H9 (cell line): Measurements from ENCODE around the gene ADAT1. TPM values are rescaled to one million over a fixed set of nuclear protein-coding genes. Genes with fewer than 3 reads are reported as not detected.

Experiments used
- DNase-seq: peaks from one replicate; pipeline ENCODE4 v3.0.0-alpha.2; 2017
- H2AFZ ChIP-seq: one replicate; pipeline ENCODE4 v1.6.1; 2013; ENCODE audit warnings: mild to moderate bottlenecking, low read length, control low read depth, moderate library complexity
- H2AK5ac ChIP-seq: 2 replicates; pipeline ENCODE4 v1.6.1; 2013; ENCODE audit warnings: low read length, control low read depth, mixed read lengths; ENCODE audit not compliant: insufficient read length
- H2BK120ac ChIP-seq: one replicate; pipeline ENCODE4 v1.6.1; 2013; ENCODE audit warnings: low read depth, mild to moderate bottlenecking, low read length, control low read depth, inconsistent platforms; ENCODE audit not compliant: poor library complexity, severe bottlenecking
- H2BK12ac ChIP-seq: 2 replicates; pipeline ENCODE4 v1.6.1; 2013; ENCODE audit warnings: low read length, control low read depth, mixed read lengths, low read depth; ENCODE audit not compliant: insufficient read length
- H2BK15ac ChIP-seq: 2 replicates; pipeline ENCODE4 v1.6.1; 2013; ENCODE audit warnings: low read depth, low read length, control low read depth
- H2BK20ac ChIP-seq: one replicate; pipeline ENCODE4 v1.6.1; 2013; ENCODE audit warnings: low read depth, mild to moderate bottlenecking, low read length, control low read depth, inconsistent platforms; ENCODE audit not compliant: poor library complexity, severe bottlenecking
- H2BK5ac ChIP-seq: 2 replicates; pipeline ENCODE4 v1.6.1; 2013; ENCODE audit warnings: low read length, control low read depth, mixed read lengths; ENCODE audit not compliant: insufficient read length
- H3K14ac ChIP-seq: 2 replicates; pipeline ENCODE4 v1.6.1; 2013; ENCODE audit warnings: low read length, control low read depth; ENCODE audit not compliant: insufficient read depth
- H3K18ac ChIP-seq: 2 replicates; pipeline ENCODE4 v1.6.1; 2013; ENCODE audit warnings: low read depth, mild to moderate bottlenecking, mixed read lengths, low read length, control low read depth; ENCODE audit not compliant: insufficient read length
- H3K23ac ChIP-seq: 2 replicates; pipeline ENCODE4 v1.6.1; 2013; ENCODE audit warnings: low read length, control low read depth, mixed read lengths, low read depth; ENCODE audit not compliant: insufficient read length
- H3K23me2 ChIP-seq: 2 replicates; pipeline ENCODE4 v1.6.1; 2013; ENCODE audit warnings: low read depth, mild to moderate bottlenecking, mixed read lengths, low read length, control low read depth; ENCODE audit not compliant: insufficient read length, poor library complexity, severe bottlenecking
- H3K27ac ChIP-seq: 2 replicates; pipeline ENCODE4 v1.5.1; 2013; ENCODE audit warnings: low read length, control low read depth, mixed read lengths, low read depth; ENCODE audit not compliant: insufficient read length
- H3K27me3 ChIP-seq: 2 replicates; pipeline ENCODE4 v1.6.1; 2013; ENCODE audit warnings: low read length, control low read depth, inconsistent platforms; ENCODE audit not compliant: insufficient read depth
- H3K4ac ChIP-seq: 2 replicates; pipeline ENCODE4 v1.6.1; 2013; ENCODE audit warnings: low read depth, mild to moderate bottlenecking, control low read depth, inconsistent platforms, low read length, moderate library complexity
- H3K4me1 ChIP-seq: 2 replicates; pipeline ENCODE4 v1.6.1; 2013; ENCODE audit warnings: low read length, control low read depth, inconsistent platforms; ENCODE audit not compliant: insufficient read depth
- H3K4me2 ChIP-seq: 2 replicates; pipeline ENCODE4 v1.6.1; 2013; ENCODE audit warnings: low read length, control low read depth, mixed read lengths; ENCODE audit not compliant: insufficient read length, insufficient read depth
- H3K56ac ChIP-seq: 2 replicates; pipeline ENCODE4 v1.6.1; 2013; ENCODE audit warnings: low read depth, mild to moderate bottlenecking, mixed read lengths, low read length, control low read depth; ENCODE audit not compliant: insufficient read length
- H3K79me1 ChIP-seq: 2 replicates; pipeline ENCODE4 v1.6.1; 2013; ENCODE audit warnings: low read depth, mild to moderate bottlenecking, moderate library complexity, low read length, control low read depth, inconsistent platforms; ENCODE audit not compliant: insufficient read depth, poor library complexity, severe bottlenecking
- H3K79me2 ChIP-seq: 2 replicates; pipeline ENCODE4 v1.6.1; 2013; ENCODE audit warnings: low read length, control low read depth, inconsistent platforms; ENCODE audit not compliant: insufficient read depth
- H3K9ac ChIP-seq: 2 replicates; pipeline ENCODE4 v1.6.1; 2013; ENCODE audit warnings: low read length, control low read depth, mixed read lengths; ENCODE audit not compliant: insufficient read length; ENCODE audit errors: extremely low read depth
- H3K9me3 ChIP-seq: one replicate; pipeline ENCODE4 v1.6.1; 2013; ENCODE audit warnings: low read depth, low read length, inconsistent platforms; ENCODE audit not compliant: control insufficient read depth
- H3T11ph ChIP-seq: one replicate; pipeline ENCODE4 v1.6.1; 2013; ENCODE audit warnings: mild to moderate bottlenecking, low read length, control low read depth, inconsistent platforms
- H4K20me1 ChIP-seq: one replicate; pipeline ENCODE4 v1.6.1; 2013; ENCODE audit not compliant: control insufficient read depth, insufficient read length, insufficient read depth
- H4K5ac ChIP-seq: 2 replicates; pipeline ENCODE4 v1.6.1; 2013; ENCODE audit warnings: low read depth, mild to moderate bottlenecking, mixed read lengths, low read length, control low read depth; ENCODE audit not compliant: insufficient read length
- H4K8ac ChIP-seq: replicated peaks from 2 replicates; pipeline ENCODE4 v1.6.1; 2013; ENCODE audit warnings: low read length, control low read depth, mixed read lengths, low read depth; ENCODE audit not compliant: insufficient read length
- H4K91ac ChIP-seq: 2 replicates; pipeline ENCODE4 v1.6.1; 2013; ENCODE audit warnings: low read depth, mild to moderate bottlenecking, moderate library complexity, mixed read lengths, low read length, control low read depth; ENCODE audit not compliant: insufficient read length
- H3K27ac Mint-ChIP-seq, 3 experiments: 2 replicates in 2 of 3; 3 replicates in 1 of 3; pipeline ENCODE4 v1.8.0; 2020 to 2021; ENCODE audit warnings: mixed read lengths in 3 of 3, mild to moderate bottlenecking in 1 of 3, moderate library complexity in 1 of 3
- H3K27me3 Mint-ChIP-seq: 2 replicates; pipeline ENCODE4 v1.8.0; 2021; ENCODE audit warnings: low read depth, mild to moderate bottlenecking, moderate library complexity, mixed read lengths
- H3K36me3 Mint-ChIP-seq, 3 experiments: 2 replicates in 2 of 3; 3 replicates in 1 of 3; pipeline ENCODE4 v1.8.0; 2020 to 2021; ENCODE audit warnings: low read depth in 3 of 3, mixed read lengths in 3 of 3; ENCODE audit not compliant: insufficient read depth in 1 of 3
- H3K4me1 Mint-ChIP-seq, 2 experiments: 2 replicates each; pipeline ENCODE4 v1.8.0; 2020; ENCODE audit warnings: mixed read lengths in 2 of 2
- H3K4me3 Mint-ChIP-seq, 2 experiments: 2 replicates in 1 of 2; 3 replicates in 1 of 2; pipeline ENCODE4 v1.8.0; 2020 to 2021; ENCODE audit warnings: mild to moderate bottlenecking in 2 of 2, mixed read lengths in 2 of 2, moderate library complexity in 1 of 2
- H3K9me3 Mint-ChIP-seq, 2 experiments: 2 replicates in 1 of 2; 3 replicates in 1 of 2; pipeline ENCODE4 v1.8.0; 2020; ENCODE audit warnings: mild to moderate bottlenecking in 2 of 2, mixed read lengths in 2 of 2, moderate library complexity in 1 of 2
- WGBS: extraction: QIAGEN DNeasy Blood & Tissue Kit; methylation state at CpG from one replicate; pipeline ENCODE4 v1.1.7; 2013; ENCODE audit warnings: missing lambda C conversion rate, low lambda C conversion rate, mixed read lengths; ENCODE audit not compliant: insufficient read length; ENCODE audit errors: extremely low coverage; 5-methylcytosine and 5-hydroxymethylcytosine counted together
- total RNA-seq: library from RNA; stranded (reverse); gene quantifications from 2 replicates; pipeline ENCODE4 v1.2.1, GENCODE V29; 2021
- TF ChIP-seq, protein P1 (sequence below): fragments of 200-600 bp; sonication (generic); conservative IDR thresholded peaks from 3 replicates; pipeline ENCODE4 v1.8.0; 2021; ENCODE audit warnings: antibody characterized with exemption, mild to moderate bottlenecking

The ADAT1 gene
- total RNA-seq, 1 experiment from 2014 or later, result 54.2 TPM

DNA sequence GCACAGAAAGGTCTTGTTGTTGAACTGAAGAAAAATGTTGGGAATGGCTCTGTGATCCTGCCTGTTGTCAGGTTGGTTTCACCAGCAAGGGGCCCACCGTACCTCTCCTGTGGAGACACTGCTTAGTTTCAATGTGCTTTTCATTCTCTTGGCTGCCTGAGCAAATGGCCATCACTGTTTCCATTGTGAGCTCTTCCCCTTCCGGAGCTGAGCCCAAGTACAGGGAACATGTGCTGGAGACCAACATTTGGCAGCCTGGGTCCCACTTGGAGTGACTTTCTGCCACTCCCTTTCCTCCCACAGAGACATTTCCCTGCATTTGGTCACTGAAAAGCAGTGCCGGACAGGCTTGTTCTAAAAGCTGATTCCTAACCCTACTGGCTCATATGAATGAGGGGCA, 33.8 kb downstream of the ADAT1 start:
- H3T11ph ChIP-seq, result no peak overlapping the region
- no peak for DNase-seq
- H3K23me2 ChIP-seq, result no peaks in the 10 kb centered on the region
- H4K20me1 ChIP-seq, result no peaks in the 10 kb centered on the region
- H3K27me3 ChIP-seq, result no peaks in the 10 kb centered on the region
- no peak overlapping the region for H2AK5ac ChIP-seq
- no peaks in the 10 kb centered on the region for H3K79me1 ChIP-seq
- H3K36me3 Mint-ChIP-seq, result peaks cover 0 to 9% (median 7%) of the 10 kb centered on the region in 3 experiments; a peak in 4 of 7 replicates
- H3K9me3 ChIP-seq, result no peaks in the 10 kb centered on the region
- WGBS, result no CpG with 5 or more reads among the region's 3 CpGs
- no peak overlapping the region for H2BK15ac ChIP-seq
- H3K23ac ChIP-seq, result no peak overlapping the region
- no peak overlapping the region for H2AFZ ChIP-seq
- no peak overlapping the region for H2BK12ac ChIP-seq
- H3K9me3 Mint-ChIP-seq, result no peaks in the 10 kb centered on the region
- H3K4me2 ChIP-seq, result no peak overlapping the region
- peaks cover 29 to 34% of the 10 kb centered on the region in 2 experiments for H3K4me1 Mint-ChIP-seq
- H4K5ac ChIP-seq, result no peak overlapping the region
- peak overlapping the region; percentile 6 to 81 (median 17); a peak in 3 of 7 replicates for H3K27ac Mint-ChIP-seq
- no peak overlapping the region for H2BK20ac ChIP-seq
- H3K27ac ChIP-seq, result no peak overlapping the region
- H4K8ac ChIP-seq, result no peak overlapping the region
- H2BK5ac ChIP-seq, result no peak overlapping the region
- no peak overlapping the region for H3K4ac ChIP-seq
- no peaks in the 10 kb centered on the region; the same call in 1 of the 2 replicates for H3K79me2 ChIP-seq
- no peak overlapping the region for H4K91ac ChIP-seq
- no peak overlapping the region for H2BK120ac ChIP-seq
- TF ChIP-seq, protein P1, sequence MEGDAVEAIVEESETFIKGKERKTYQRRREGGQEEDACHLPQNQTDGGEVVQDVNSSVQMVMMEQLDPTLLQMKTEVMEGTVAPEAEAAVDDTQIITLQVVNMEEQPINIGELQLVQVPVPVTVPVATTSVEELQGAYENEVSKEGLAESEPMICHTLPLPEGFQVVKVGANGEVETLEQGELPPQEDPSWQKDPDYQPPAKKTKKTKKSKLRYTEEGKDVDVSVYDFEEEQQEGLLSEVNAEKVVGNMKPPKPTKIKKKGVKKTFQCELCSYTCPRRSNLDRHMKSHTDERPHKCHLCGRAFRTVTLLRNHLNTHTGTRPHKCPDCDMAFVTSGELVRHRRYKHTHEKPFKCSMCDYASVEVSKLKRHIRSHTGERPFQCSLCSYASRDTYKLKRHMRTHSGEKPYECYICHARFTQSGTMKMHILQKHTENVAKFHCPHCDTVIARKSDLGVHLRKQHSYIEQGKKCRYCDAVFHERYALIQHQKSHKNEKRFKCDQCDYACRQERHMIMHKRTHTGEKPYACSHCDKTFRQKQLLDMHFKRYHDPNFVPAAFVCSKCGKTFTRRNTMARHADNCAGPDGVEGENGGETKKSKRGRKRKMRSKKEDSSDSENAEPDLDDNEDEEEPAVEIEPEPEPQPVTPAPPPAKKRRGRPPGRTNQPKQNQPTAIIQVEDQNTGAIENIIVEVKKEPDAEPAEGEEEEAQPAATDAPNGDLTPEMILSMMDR, result no peak
- H3K4me1 ChIP-seq, result peaks cover 2% of the 10 kb centered on the region; the same call in 1 of the 2 replicates
- no peak overlapping the region for H3K18ac ChIP-seq
- no peak overlapping the region for H3K9ac ChIP-seq
- H3K14ac ChIP-seq, result 0 out of 2 replicates have a peak overlapping the region, but pooled peaks have one; percentile 41
- H3K56ac ChIP-seq, result no peak overlapping the region
- no peaks in the 10 kb centered on the region for H3K27me3 Mint-ChIP-seq
- no peak overlapping the region; a peak in 1 of 5 replicates for H3K4me3 Mint-ChIP-seq
